HepG2 (cell line): ENCODE measurements around the gene CSTB. TPM values are rescaled to one million over a fixed set of nuclear protein-coding genes. Genes with fewer than 3 reads are reported as not detected.

Experiments
- AGO2 ChIP-seq: fragments of 200-400 bp; formaldehyde crosslinking; optimal IDR thresholded peaks from 2 replicates; pipeline ENCODE3; 2017; ENCODE audit warnings: mild to moderate bottlenecking, low read depth, low read length, moderate library complexity
- ATF4 ChIP-seq, 2 experiments: fragments of 450-650 bp in 1 of 2; sonication (generic) in 1 of 2; formaldehyde crosslinking; IDR thresholded peaks; 2 replicates each; pipeline versions ENCODE4 v1.5.0 to v1.8.0; 2020 to 2022; ENCODE audit warnings: mild to moderate bottlenecking in 1 of 2, missing genetic modification reagents in 1 of 2
- ATF5 ChIP-seq: sonication (generic); formaldehyde crosslinking; IDR thresholded peaks from 2 replicates; pipeline ENCODE4 v1.4.0; 2020; ENCODE audit warnings: mild to moderate bottlenecking, low read depth, missing genetic modification reagents
- ELF3 ChIP-seq: IDR thresholded peaks from 2 replicates; pipeline ENCODE4 v1.6.1; 2016; ENCODE audit warnings: missing genetic modification reagents, missing compliant biosample characterization
- FIP1L1 ChIP-seq: fragments of 200-400 bp; formaldehyde crosslinking; IDR thresholded peaks from 2 replicates; pipeline ENCODE4 v1.6.1; 2018; ENCODE audit warnings: low read depth, mild to moderate bottlenecking, low read length, moderate library complexity, borderline replicate concordance; ENCODE audit not compliant: insufficient read depth
- GTF2F1 ChIP-seq: fragments of 150-350 bp; IDR thresholded peaks from 2 replicates; pipeline ENCODE4 v1.6.1; 2014; ENCODE audit warnings: low read length
- JUND ChIP-seq: sonication (generic); formaldehyde crosslinking; IDR thresholded peaks from 2 replicates; pipeline ENCODE4 v1.8.0; 2022; ENCODE audit warnings: mild to moderate bottlenecking, missing genetic modification reagents
- LCORL ChIP-seq, 2 experiments: fragments of 450-650 bp in 1 of 2; sonication (generic) in 1 of 2; formaldehyde crosslinking in 1 of 2; IDR thresholded peaks; 2 replicates each; pipeline versions ENCODE4 v1.5.0 to v1.6.1; 2017 to 2020; ENCODE audit warnings: antibody characterized with exemption in 1 of 2, missing genetic modification reagents in 1 of 2
- MAZ ChIP-seq, 2 experiments: sonication (generic) in 1 of 2; formaldehyde crosslinking in 1 of 2; IDR thresholded peaks; 2 replicates each; pipeline versions ENCODE4 v1.5.0 to v1.6.1; 2012 to 2020; ENCODE audit warnings: low read depth in 2 of 2, mild to moderate bottlenecking in 2 of 2, borderline replicate concordance in 1 of 2, improper control_type of control experiment in 1 of 2, low read length in 1 of 2, missing genetic modification reagents in 1 of 2, moderate library complexity in 1 of 2
- MEIS2 ChIP-seq: sonication (generic); formaldehyde crosslinking; IDR thresholded peaks from 2 replicates; pipeline ENCODE4 v1.9.0; 2021; ENCODE audit warnings: mild to moderate bottlenecking, missing genetic modification reagents
- NCOR1 ChIP-seq: fragments of 200-600 bp; sonication (generic); IDR thresholded peaks from 2 replicates; pipeline ENCODE4 v1.7.0; 2017; ENCODE audit warnings: antibody characterized with exemption, low read length, borderline replicate concordance
- NKX3-1 ChIP-seq: sonication (generic); formaldehyde crosslinking; IDR thresholded peaks from 2 replicates; pipeline ENCODE4 v1.5.0; 2020; ENCODE audit warnings: missing genetic modification reagents
- PAX8 ChIP-seq: sonication (generic); formaldehyde crosslinking; IDR thresholded peaks from 2 replicates; pipeline ENCODE4 v1.8.0; 2022; ENCODE audit warnings: mild to moderate bottlenecking, missing genetic modification reagents, borderline replicate concordance
- SAP130 ChIP-seq: IDR thresholded peaks from 2 replicates; pipeline ENCODE4 v1.6.1; 2016; ENCODE audit warnings: low read depth
- SMAD9 ChIP-seq: sonication (generic); formaldehyde crosslinking; IDR thresholded peaks from 2 replicates; pipeline ENCODE4 v1.5.1; 2020; ENCODE audit warnings: mild to moderate bottlenecking, missing genetic modification reagents
- SMARCC2 ChIP-seq: fragments of 450-650 bp; IDR thresholded peaks from 2 replicates; pipeline ENCODE4 v1.6.1; 2017; ENCODE audit warnings: antibody characterized with exemption, mild to moderate bottlenecking
- TAF15 ChIP-seq: fragments of 200-400 bp; formaldehyde crosslinking; IDR thresholded peaks from one replicate; pipeline ENCODE4 v1.6.1; 2018; ENCODE audit warnings: mild to moderate bottlenecking, low read depth, low read length; ENCODE audit not compliant: poor library complexity, severe bottlenecking
- TEAD3 ChIP-seq: optimal IDR thresholded peaks from 2 replicates; pipeline ENCODE3; 2016; ENCODE audit warnings: borderline replicate concordance
- ZBTB38 ChIP-seq: sonication (generic); formaldehyde crosslinking; IDR thresholded peaks from 2 replicates; pipeline ENCODE4 v1.5.1; 2020; ENCODE audit warnings: mild to moderate bottlenecking, missing genetic modification reagents
- ZFP1 ChIP-seq: IDR thresholded peaks from 2 replicates; pipeline ENCODE4 v1.6.1; 2016
- ZFP36L2 ChIP-seq: sonication (generic); formaldehyde crosslinking; IDR thresholded peaks from 2 replicates; pipeline ENCODE4 v1.4.0; 2020; ENCODE audit warnings: missing genetic modification reagents
- ZNF205 ChIP-seq: IDR thresholded peaks from 2 replicates; pipeline ENCODE4 v1.6.1; 2018; ENCODE audit warnings: missing biosample characterization, missing genetic modification reagents
- ZNF275 ChIP-seq: sonication (generic); formaldehyde crosslinking; IDR thresholded peaks from 2 replicates; pipeline ENCODE4 v1.8.0; 2022; ENCODE audit warnings: missing genetic modification reagents, mild to moderate bottlenecking, inconsistent platforms, borderline replicate concordance
- ZNF501 ChIP-seq: sonication (generic); formaldehyde crosslinking; IDR thresholded peaks from 2 replicates; pipeline ENCODE4 v1.5.1; 2020; ENCODE audit warnings: mild to moderate bottlenecking, moderate library complexity, missing genetic modification reagents
- ZNF576 ChIP-seq: sonication (generic); formaldehyde crosslinking; IDR thresholded peaks from 2 replicates; pipeline ENCODE4 v1.4.0; 2020; ENCODE audit warnings: mild to moderate bottlenecking, missing genetic modification reagents
- ZNF800 ChIP-seq: sonication (generic); formaldehyde crosslinking; IDR thresholded peaks from 2 replicates; pipeline ENCODE4 v1.4.0; 2020; ENCODE audit warnings: missing genetic modification reagents
- polyA plus RNA-seq, 8 experiments: library from polyadenylated mRNA; depleted of rRNA in 3 of 8; stranded (reverse) in 7 of 8; unstranded in 1 of 8; fragments of >200 nt; fragmentation: Illumina TruSeq in 4 of 8; extraction: Trizol in 4 of 8; gene quantifications; 2 replicates each; pipeline versions ENCODE4 v1.2.1 to v1.2.3, GENCODE V29; 2011 to 2016; ENCODE audit warnings: low read depth in 4 of 8, missing spikeins in 1 of 8, mixed read lengths in 1 of 8; ENCODE audit not compliant: insufficient read depth in 1 of 8
- total RNA-seq, 5 experiments: library from RNA; depleted of rRNA; stranded (reverse); fragments of >200 nt; fragmentation: Illumina TruSeq; extraction: Trizol; gene quantifications; 2 replicates each; pipeline ENCODE4 v1.2.3, GENCODE V29; 2016; ENCODE audit warnings: low read depth in 1 of 5

Gene CSTB
- total and polyA plus RNA-seq, 2 of the 13 experiments (the other 11 are each of a cell fraction or from before 2014, with no cell fraction given) = 11.7 to 94.1 TPM

GRCh38 chr21:43727519-43728153 is 48.5 kb downstream of the CSTB start (continued):
- TF ChIP-seq ZNF800 (CRISPR knock-in tag) = no peak
- TF ChIP-seq GTF2F1 = no peak
- TF ChIP-seq MAZ (IDR thresholded peaks at IDR 0.05; ENCODE audit: borderline replicate concordance, low read depth, low read length) = no peak
- no peak for TF ChIP-seq MAZ (CRISPR knock-in tag; IDR thresholded peaks at IDR 0.05; ENCODE audit: low read depth)
- no peak for TF ChIP-seq ZNF205 (CRISPR knock-in tag)
- TF ChIP-seq TAF15 = peak; percentile 23
- peak; percentile 55 for TF ChIP-seq AGO2
- TF ChIP-seq SAP130 (CRISPR knock-in tag) = peak; percentile 30; the same call in 1 of the 2 replicates
- TF ChIP-seq ZFP36L2 = no peak
- TF ChIP-seq ATF5 (CRISPR knock-in tag) = no peak
- no peak for TF ChIP-seq SMARCC2
- peak; percentile 59 for TF ChIP-seq TEAD3 (CRISPR knock-in tag)
- no peak for TF ChIP-seq PAX8 (CRISPR knock-in tag)
- TF ChIP-seq FIP1L1 = no peak
- TF ChIP-seq ZBTB38 (CRISPR knock-in tag) = peak; percentile 74
- no peak for TF ChIP-seq LCORL (IDR thresholded peaks at IDR 0.05)
- TF ChIP-seq LCORL (CRISPR knock-in tag; IDR thresholded peaks at IDR 0.05) = peak; percentile 20; the same call in 1 of the 2 replicates
- TF ChIP-seq ZNF576 (CRISPR knock-in tag) = 0 out of 2 replicates have a peak, but pooled peaks have one; percentile 26
- TF ChIP-seq SMAD9 (CRISPR knock-in tag) = no peak
- TF ChIP-seq ZFP1 (CRISPR knock-in tag) = 0 out of 2 replicates have a peak, but pooled peaks have one; percentile 26
- no peak for TF ChIP-seq ATF4 (CRISPR knock-in tag; IDR thresholded peaks at IDR 0.05)
- TF ChIP-seq ELF3 (CRISPR knock-in tag) = 0 out of 2 replicates have a peak, but pooled peaks have one; percentile 26
- no peak for TF ChIP-seq JUND
- no peak for TF ChIP-seq ZNF275 (CRISPR knock-in tag)
- TF ChIP-seq ZNF501 = no peak
- no peak for TF ChIP-seq NKX3-1 (CRISPR knock-in tag)
- no peak for TF ChIP-seq NCOR1
- TF ChIP-seq MEIS2 (CRISPR knock-in tag) = no peak
